Stimulated activated CD4-positive, alpha-beta T cell treated with anti-CD3 and anti-CD28 coated beads, Interleukin-15, amount 100 ng/mL, for 1 hour (primary cell): Measurements from ENCODE around the gene ZNF382.
"Not testable (repeated sequence)": the region's sequence is repeated elsewhere in the genome, so short reads cannot be mapped to it uniquely, and the experiment has no call there.

ENCODE experiments used
- DNase-seq, 2 donors: peaks; one replicate each; pipeline ENCODE4 v3.0.0-alpha.2; 2020; ENCODE audit warnings: low read depth in 1 of 2, low spot score in 1 of 2

ZNF382 gene

DNA sequence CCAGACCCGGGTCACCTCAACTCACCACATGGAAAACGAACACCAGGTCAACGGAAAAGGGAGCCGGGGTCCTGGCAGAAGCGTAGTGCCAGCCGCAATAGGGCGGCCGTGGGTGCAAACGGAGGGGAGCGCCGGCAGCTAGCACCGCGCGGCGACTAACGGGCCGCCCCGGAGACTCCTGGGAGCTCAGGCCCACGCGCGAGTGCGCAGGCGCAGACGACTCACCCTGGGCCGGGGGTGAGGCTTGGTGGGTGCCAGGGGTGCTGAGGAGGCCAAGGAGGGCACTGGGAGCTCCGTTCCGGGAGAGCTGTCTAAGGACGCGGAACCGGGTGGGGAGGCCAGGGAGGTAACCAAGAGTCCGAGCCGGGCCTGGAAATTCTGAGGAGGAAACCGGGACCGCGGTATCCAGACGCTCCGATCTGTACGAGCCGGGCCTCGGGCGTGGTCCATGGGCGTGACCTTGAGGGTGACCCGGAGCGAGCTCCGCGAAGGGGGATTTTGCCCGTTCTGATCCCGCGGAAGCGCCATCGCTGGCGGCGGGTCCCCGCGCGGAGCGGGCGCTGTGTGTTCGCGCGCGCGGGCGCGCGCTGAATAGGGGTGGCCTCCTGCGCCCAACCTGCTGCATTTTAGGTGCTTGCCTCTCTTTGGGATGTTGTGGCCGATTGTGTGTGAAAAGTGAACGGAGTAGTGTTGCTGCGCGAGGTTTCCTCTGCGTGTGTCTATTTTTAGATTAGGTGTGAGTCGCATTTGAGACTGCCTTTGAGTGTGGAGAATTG, at the start of gene ZNF382:
Gene ZNF382, plus strand, starts transcription at position 213 of the 776 bp plus-strand sequence. CDS start 4,602 bp downstream, outside the sequence.
- peak; percentile 76 to 88 for DNase-seq

DNA sequence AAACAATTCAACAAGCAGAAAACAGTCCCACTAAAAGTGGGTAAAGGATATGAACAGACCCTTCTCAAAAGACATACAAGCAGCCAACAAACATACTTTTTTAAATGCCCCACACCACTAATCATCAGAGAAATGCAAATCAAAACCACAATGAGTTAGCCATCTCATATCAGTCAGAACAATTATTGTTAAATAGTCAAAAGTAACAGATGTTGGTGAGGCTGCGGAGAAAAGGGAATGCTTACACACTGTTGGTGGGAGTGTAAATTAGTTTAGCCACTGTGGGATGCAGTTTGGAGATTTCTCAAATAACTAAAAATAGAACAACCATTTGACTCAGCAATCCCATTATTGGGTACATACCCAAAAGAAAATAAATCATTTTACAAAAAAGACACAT, 40.7 kb upstream of the ZNF382 start:
- no peak for DNase-seq

GRCh38 chr19:36572593-36573019, 32.5 kb upstream of the ZNF382 start:
- no peak for DNase-seq

- DNase-seq, result peak; percentile 62
These were observed 31.9 kb upstream of the ZNF382 start, which contains the start of gene ZNF529 for GRCh38 chr19:36573020-36573894. Gene ZNF529, minus strand, starts transcription at chr19:36573292. Its CDS starts 946 bp downstream, at chr19:36572346.

DNA sequence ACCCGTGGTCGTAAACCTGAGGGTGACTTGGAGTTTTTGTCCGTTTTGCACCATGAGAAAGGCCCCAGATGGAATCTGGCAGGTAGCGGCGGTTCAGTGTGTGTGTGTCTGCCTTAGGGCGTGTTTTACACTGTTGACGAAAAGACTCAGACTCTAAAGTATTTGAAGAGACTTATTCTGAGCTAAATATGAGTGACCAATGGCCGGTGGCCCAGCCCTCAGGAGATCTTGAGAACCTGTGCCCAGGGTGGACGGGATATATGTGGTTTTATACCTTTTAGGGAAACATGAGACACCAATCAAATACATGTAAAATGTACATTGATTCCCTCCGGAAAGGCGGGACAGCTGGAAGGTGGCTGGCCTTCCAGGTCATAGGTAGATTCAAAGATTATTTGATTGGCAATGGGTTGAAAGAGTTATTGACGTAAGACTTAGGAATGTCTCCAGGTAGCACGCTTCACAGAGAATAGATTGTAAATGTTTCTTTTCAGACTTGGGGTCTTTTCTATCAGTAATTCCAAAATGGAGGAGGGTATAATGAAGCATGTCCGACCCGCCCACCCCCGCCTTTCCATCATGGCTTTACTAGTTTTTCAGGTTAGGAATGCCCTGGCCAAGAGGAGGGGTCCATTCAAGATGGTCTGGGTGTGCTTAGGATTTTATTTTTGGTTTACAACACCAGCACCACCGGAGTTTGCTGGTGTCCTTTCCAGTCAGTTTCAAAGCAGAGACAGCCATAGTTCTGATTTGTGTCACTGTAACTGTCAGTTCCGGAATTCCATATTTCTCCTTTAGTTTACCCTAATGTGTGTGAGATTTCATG, 31.0 kb upstream of the ZNF382 start:
- no peak for DNase-seq

DNA sequence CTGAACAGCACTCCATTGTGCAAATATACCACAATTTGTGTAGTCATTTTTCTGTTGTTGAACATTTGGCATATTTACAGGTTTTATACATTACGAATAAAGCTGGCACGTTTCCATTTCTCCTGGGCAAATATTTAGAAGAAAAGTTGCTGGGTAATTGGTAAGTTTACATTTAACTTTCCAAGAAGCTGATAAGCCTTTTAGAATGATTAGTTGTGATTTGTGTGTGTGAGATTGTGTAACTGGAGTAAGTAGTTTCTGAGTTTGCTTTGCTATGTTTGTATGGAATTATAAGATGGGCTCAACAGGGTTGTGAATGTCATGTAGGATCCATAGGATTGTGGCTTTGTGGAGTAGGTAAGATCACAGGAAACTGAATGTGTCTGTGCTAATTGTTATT, 30.4 kb upstream of the ZNF382 start:
- no peak for DNase-seq

DNA sequence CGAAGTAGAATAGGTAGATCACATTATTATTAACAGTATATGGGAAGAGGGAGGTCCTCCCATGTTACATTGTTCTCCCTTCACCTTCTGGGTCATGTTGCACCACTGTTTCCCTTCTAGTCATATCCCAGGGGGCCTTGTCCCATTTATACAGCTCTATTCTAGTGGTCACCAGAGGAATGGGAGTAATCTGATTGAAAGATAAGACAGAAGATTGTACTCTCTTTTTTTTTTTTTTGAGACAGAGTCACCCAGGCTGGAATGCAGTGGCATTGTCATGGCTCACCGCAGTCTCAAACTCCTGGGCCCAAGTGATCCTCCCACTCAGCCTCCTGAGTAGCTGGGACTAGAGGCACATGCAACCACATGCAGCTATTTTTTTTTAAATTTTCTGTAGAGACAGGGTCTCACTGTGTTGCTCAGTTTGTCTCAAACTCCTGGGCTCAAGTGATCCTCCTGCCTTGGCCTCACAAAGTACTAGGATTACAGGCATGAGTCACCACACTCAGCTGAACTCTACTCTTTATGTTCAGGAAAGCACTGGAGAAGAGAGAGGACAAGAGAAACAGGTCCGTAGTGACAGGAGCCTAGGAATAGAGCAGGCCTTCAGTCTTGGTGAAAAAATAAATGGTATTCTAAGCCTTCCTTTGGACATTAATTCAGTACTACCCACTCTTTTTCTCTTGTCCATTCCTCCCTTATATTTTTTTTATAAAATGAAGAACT, 27.7 kb upstream of the ZNF382 start:
- no peak for DNase-seq

GRCh38 chr19:36579255-36579654, 25.9 kb upstream of the ZNF382 start:
- DNase-seq, result no peak

GRCh38 chr19:36602681-36603080, 2.4 kb upstream of the ZNF382 start:
- DNase-seq, result not testable (repeated sequence)

- peak; percentile 72 to 81 for DNase-seq
These were observed 435 bp upstream of the ZNF382 start for GRCh38 chr19:36604656-36605100.

GRCh38 chr19:36605877-36606478, 865 bp downstream of the ZNF382 start:
- no peak for DNase-seq

DNA sequence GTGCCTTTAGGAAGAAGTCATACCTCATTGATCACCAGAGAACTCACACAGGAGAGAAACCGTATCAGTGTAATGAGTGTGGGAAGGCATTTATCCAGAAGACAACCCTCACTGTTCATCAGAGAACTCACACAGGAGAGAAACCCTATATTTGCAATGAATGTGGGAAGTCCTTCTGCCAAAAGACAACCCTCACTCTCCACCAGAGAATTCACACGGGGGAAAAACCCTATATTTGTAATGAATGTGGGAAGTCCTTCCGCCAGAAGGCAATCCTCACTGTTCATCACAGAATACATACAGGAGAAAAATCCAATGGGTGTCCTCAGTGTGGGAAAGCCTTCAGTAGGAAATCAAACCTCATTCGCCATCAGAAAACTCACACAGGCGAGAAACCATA, 21.9 kb downstream of the ZNF382 start:
- no peak for DNase-seq

GRCh38 chr19:36635342-36635741, 30.2 kb downstream of the ZNF382 start:
- DNase-seq, result no peak

DNA sequence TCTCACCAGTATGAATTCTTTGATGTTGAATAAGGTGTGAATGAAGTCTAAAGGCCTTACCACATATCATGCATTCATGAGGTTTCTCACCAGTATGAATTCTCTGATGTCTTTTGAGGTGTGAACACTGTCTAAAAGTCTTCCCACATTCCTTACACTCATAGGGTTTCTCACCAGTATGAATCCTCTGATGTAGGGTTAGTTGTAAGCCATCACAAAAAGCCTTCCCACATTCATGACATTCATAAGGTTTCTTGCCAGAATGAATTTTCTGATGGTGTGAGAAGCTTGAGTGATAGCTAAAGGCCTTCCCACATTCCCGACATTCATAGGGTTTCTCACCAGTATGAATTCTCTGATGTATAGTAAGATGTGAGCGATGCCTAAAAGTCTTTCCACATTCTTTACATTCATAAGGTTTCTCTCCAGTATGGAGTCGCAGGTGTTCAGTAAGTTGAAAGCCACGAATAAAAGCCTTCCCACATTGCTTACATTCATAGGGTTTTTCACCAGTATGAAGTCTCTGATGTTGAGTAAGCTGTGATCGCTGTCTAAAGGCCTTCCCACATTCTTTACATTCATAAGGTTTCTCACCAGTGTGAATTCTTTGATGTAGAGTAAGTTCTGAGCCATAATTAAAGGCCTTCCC, 33.9 kb downstream of the ZNF382 start:
- DNase-seq, result no peak

GRCh38 chr19:36646746-36647145, 41.6 kb downstream of the ZNF382 start:
- no peak for DNase-seq

DNA sequence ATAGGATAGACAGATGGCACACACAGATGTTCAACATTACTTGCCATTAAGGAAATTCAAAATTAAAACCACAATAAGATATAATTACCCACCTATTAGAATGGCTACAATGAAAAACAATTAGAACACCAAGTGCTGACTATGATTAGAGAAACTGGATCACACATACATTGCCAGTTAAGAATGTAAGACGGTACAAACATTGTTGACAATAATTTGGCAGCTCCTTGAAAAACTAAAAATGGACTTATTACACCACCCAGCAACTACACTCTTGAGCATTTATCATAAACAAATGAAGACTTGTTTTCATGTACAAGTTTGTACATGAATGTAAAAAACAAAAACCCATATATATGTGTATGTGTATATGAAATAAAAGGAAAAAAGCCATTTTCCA, 47.8 kb downstream of the ZNF382 start:
- DNase-seq, result no peak

- no peak for DNase-seq
These were observed 60.7 kb downstream of the ZNF382 start for GRCh38 chr19:36665832-36666231.

GRCh38 chr19:36668646-36669045, 63.5 kb downstream of the ZNF382 start:
- DNase-seq, result no peak

DNA sequence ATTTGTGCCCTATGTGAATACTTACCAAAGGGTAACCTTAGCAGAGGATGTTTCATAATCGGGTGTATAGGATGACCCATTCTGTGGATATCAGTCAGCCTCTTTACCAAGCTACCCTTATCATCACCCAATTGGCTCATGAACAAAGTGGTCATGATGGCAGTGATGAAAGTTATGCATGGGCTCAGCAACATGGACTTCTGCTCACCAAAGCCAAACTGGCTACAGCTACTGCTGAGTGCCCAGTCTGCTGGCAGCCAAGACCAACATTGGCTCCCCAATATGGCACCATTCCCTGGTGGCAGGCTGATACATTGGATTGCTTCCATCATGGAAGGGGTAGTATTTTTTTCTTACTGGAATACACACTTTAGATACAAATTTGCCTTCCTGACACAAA, 67.3 kb downstream of the ZNF382 start:
- DNase-seq, result no peak

DNA sequence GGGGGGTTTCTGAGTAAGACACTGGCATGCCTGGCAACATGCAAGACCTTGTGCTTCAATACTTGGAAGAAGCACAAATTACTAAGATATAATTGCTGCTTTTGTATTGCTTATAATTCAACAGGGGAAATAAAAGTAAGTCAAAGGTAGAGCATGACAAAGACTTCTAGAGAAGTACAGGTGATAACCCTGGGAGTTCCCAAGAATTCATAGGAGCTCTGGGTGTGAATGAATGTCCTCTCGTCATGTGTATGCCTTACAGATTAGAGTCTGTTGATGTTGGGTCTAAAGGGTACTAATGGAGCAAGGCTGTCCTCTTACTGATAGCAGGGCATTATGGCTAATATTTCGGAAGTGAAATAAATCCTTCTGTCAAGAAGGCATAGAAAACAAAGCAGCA, 69.1 kb downstream of the ZNF382 start:
- no peak for DNase-seq
